ENCODE data around the gene SLC25A30. TPM values are rescaled to one million over a fixed set of nuclear protein-coding genes. Genes with fewer than 3 reads are reported as not detected.

The SLC25A30 gene
- total RNA-seq, 2 donors from 2014 or later: 9.2 TPM

GRCh38 chr13:45415112-45415511 is 3.1 kb downstream of the SLC25A30 start:
- Histone ChIP-seq H3K9me3 (no peaks in the 10 kb centered on the region), H3K9ac (ENCODE audit: low read depth in 2 of 2, low read length in 2 of 2) (peak overlapping the region in 1 of 2 donors; percentile 70), H3K4me3 (no peak overlapping the region), H3K4me1 (no peaks in the 10 kb centered on the region), H3K36me3 (no peaks in the 10 kb centered on the region), H3K27ac (peak overlapping the region; percentile 76), H3K27me3 (no peaks in the 10 kb centered on the region)
- no peak for DNase-seq
- TF ChIP-seq, protein P1, sequence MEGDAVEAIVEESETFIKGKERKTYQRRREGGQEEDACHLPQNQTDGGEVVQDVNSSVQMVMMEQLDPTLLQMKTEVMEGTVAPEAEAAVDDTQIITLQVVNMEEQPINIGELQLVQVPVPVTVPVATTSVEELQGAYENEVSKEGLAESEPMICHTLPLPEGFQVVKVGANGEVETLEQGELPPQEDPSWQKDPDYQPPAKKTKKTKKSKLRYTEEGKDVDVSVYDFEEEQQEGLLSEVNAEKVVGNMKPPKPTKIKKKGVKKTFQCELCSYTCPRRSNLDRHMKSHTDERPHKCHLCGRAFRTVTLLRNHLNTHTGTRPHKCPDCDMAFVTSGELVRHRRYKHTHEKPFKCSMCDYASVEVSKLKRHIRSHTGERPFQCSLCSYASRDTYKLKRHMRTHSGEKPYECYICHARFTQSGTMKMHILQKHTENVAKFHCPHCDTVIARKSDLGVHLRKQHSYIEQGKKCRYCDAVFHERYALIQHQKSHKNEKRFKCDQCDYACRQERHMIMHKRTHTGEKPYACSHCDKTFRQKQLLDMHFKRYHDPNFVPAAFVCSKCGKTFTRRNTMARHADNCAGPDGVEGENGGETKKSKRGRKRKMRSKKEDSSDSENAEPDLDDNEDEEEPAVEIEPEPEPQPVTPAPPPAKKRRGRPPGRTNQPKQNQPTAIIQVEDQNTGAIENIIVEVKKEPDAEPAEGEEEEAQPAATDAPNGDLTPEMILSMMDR (IDR thresholded peaks at IDR 0.05): no peak
- intact Hi-C loops (cut with DNase I): loop anchor here (5.0 kb wide), 1 partner anchor 52 kb away; no protein-coding TSS in a partner anchor

GRCh38 chr13:45413826-45414307 is 4.3 kb downstream of the SLC25A30 start:
- no peaks in the 10 kb centered on the region for H3K27me3 ChIP-seq
- no peak overlapping the region for H3K9ac ChIP-seq (ENCODE audit: low read depth in 2 of 2, low read length in 2 of 2)
- intact Hi-C loops (cut with DNase I): no loop called here
- peak overlapping the region; percentile 22 for H3K4me3 ChIP-seq
- no peaks in the 10 kb centered on the region for H3K36me3 ChIP-seq
- H3K4me1 ChIP-seq: no peaks in the 10 kb centered on the region
- H3K9me3 ChIP-seq: no peaks in the 10 kb centered on the region
- TF ChIP-seq, protein P1 (IDR thresholded peaks at IDR 0.05): no peak
- peak overlapping the region; percentile 67 for H3K27ac ChIP-seq
- DNase-seq: no peak

DNA sequence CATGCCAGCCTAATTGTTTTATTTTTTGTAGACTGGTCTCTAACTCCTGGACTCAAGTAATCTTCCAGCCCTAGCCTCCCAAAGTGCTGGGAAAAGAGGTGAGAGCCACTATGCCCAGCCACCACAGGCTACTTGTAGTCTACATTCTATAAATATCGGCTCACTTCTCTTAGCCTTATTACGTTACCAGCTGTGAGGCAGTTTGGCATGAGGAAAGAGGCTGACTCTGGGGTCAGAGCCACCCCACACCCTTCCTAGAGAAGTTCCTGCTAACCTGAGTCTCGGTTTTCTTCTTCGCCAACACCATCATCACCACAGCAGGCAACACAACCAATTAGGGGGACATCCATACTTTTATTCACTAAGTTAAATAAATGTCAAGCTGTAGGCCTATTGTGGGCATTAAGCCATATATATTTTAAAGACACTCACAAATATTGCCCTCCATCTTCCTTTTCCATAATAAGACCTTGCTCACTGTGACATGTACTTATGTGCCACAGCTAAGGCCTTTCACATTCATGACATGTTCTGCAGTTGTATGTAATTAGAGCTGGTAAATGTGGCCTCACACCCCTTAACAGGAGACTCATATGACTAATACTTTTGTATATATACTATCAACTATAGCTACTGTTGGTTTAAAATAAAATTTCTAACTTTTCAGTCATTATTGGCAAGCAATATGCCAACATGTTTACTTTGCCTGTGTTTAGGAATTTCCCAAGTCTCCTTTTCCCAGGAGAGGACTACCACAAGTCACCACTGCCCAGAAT is 5.7 kb downstream of the SLC25A30 start:
- Histone ChIP-seq H3K4me1 (no peaks in the 10 kb centered on the region), H3K36me3 (no peaks in the 10 kb centered on the region), H3K4me3 (no peak overlapping the region), H3K9me3 (no peaks in the 10 kb centered on the region), H3K27me3 (no peaks in the 10 kb centered on the region), H3K9ac (ENCODE audit: low read depth in 2 of 2, low read length in 2 of 2) (no peak overlapping the region), H3K27ac (no peak overlapping the region)
- intact Hi-C loops (cut with DNase I): no loop called here
- TF ChIP-seq, protein P1 (IDR thresholded peaks at IDR 0.05): no peak
- DNase-seq: no peak

GRCh38 chr13:45411631-45412030 is 6.5 kb downstream of the SLC25A30 start:
- DNase-seq: no peak
- intact Hi-C loops (cut with DNase I): no loop called here
- H3K4me3 ChIP-seq: no peak overlapping the region
- H3K4me1 ChIP-seq: no peaks in the 10 kb centered on the region
- no peak overlapping the region for H3K27ac ChIP-seq
- no peak overlapping the region for H3K9ac ChIP-seq (ENCODE audit: low read depth in 2 of 2, low read length in 2 of 2)
- no peaks in the 10 kb centered on the region for H3K36me3 ChIP-seq
- no peaks in the 10 kb centered on the region for H3K27me3 ChIP-seq
- TF ChIP-seq, protein P1 (IDR thresholded peaks at IDR 0.05): no peak
- H3K9me3 ChIP-seq: no peaks in the 10 kb centered on the region

DNA sequence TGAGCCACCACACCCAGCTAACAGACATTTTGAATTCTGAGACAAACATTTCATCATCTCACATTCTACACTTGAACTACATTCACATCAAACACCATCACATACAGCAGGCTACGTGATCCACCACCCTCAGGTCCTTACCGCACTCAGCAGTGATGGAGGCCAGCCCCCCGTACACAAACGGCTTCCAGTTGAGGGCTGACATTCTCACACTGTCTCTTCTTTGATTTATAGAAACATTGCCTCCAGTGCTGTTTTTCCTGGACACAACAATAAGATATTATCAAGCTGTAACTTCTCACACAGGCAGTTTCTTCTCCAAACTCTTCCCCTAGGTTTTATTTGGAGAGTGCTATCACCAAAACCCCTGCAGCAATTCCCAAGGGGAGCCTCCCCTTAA is 7.0 kb downstream of the SLC25A30 start:
- TF ChIP-seq, protein P1 (IDR thresholded peaks at IDR 0.05): no peak
- no peaks in the 10 kb centered on the region for H3K36me3 ChIP-seq
- no peaks in the 10 kb centered on the region for H3K27me3 ChIP-seq
- no peaks in the 10 kb centered on the region for H3K9me3 ChIP-seq
- intact Hi-C loops (cut with DNase I): no loop called here
- H3K4me1 ChIP-seq: no peaks in the 10 kb centered on the region
- no peak overlapping the region for H3K4me3 ChIP-seq
- H3K27ac ChIP-seq: no peak overlapping the region
- H3K9ac ChIP-seq (ENCODE audit: low read depth in 2 of 2, low read length in 2 of 2): no peak overlapping the region
- no peak for DNase-seq
